ENCODE results near the gene YKT6.

The YKT6 gene

GRCh38 chr7:44216521-44217222, 15.9 kb downstream of the YKT6 start:
- DNase-seq (ENCODE audit: extremely low read depth in 1 of 2, low read depth in 1 of 2) = no peak

GRCh38 chr7:44217223-44217714, 16.5 kb downstream of the YKT6 start:
- DNase-seq (ENCODE audit: extremely low read depth in 1 of 2, low read depth in 1 of 2) = no peak

GRCh38 chr7:44217852-44218402, 17.1 kb downstream of the YKT6 start:
- DNase-seq (ENCODE audit: extremely low read depth in 1 of 2, low read depth in 1 of 2) = no peak

- no peak for DNase-seq (ENCODE audit: extremely low read depth in 1 of 2, low read depth in 1 of 2)
Measured at GRCh38 chr7:44218418-44219201, 17.8 kb downstream of the YKT6 start.

GRCh38 chr7:44219371-44220045, 18.7 kb downstream of the YKT6 start:
- DNase-seq (ENCODE audit: extremely low read depth in 1 of 2, low read depth in 1 of 2) = no peak

GRCh38 chr7:44220046-44220357, 19.2 kb downstream of the YKT6 start:
- DNase-seq (ENCODE audit: extremely low read depth in 1 of 2, low read depth in 1 of 2) = no peak

GRCh38 chr7:44220358-44221112, 19.8 kb downstream of the YKT6 start:
- DNase-seq (ENCODE audit: extremely low read depth in 1 of 2, low read depth in 1 of 2) = no peak

GRCh38 chr7:44221231-44221791, 20.5 kb downstream of the YKT6 start:
- DNase-seq (ENCODE audit: extremely low read depth in 1 of 2, low read depth in 1 of 2) = no peak

GRCh38 chr7:44222074-44222473, 21.3 kb downstream of the YKT6 start:
- DNase-seq (ENCODE audit: extremely low read depth in 1 of 2, low read depth in 1 of 2) = no peak

- no peak for DNase-seq (ENCODE audit: extremely low read depth in 1 of 2, low read depth in 1 of 2)
Measured at GRCh38 chr7:44222776-44223261, 22.0 kb downstream of the YKT6 start.

GRCh38 chr7:44223362-44224079, 22.7 kb downstream of the YKT6 start:
- DNase-seq (ENCODE audit: extremely low read depth in 1 of 2, low read depth in 1 of 2) = no peak

- DNase-seq (ENCODE audit: extremely low read depth in 1 of 2, low read depth in 1 of 2) = no peak
Measured at GRCh38 chr7:44224080-44224973, 23.5 kb downstream of the YKT6 start.

- no peak for DNase-seq (ENCODE audit: extremely low read depth in 1 of 2, low read depth in 1 of 2)
Measured at GRCh38 chr7:44224974-44225565, 24.3 kb downstream of the YKT6 start.

GRCh38 chr7:44225566-44226395, 25.0 kb downstream of the YKT6 start:
- no peak for DNase-seq (ENCODE audit: extremely low read depth in 1 of 2, low read depth in 1 of 2)

GRCh38 chr7:44226396-44226753, 25.6 kb downstream of the YKT6 start:
- DNase-seq (ENCODE audit: extremely low read depth in 1 of 2, low read depth in 1 of 2) = no peak

GRCh38 chr7:44227911-44228310, 27.1 kb downstream of the YKT6 start:
- no peak for DNase-seq (ENCODE audit: extremely low read depth in 1 of 2, low read depth in 1 of 2)

- no peak for DNase-seq (ENCODE audit: extremely low read depth in 1 of 2, low read depth in 1 of 2)
Measured at GRCh38 chr7:44228571-44229350, 28.0 kb downstream of the YKT6 start.
